Measurements from ENCODE around the gene SLC7A6. TPM values are rescaled to one million over a fixed set of nuclear protein-coding genes. Genes with fewer than 3 reads are reported as not detected.
"Not testable (repeated sequence)": the region's sequence is repeated elsewhere in the genome, so short reads cannot be mapped to it uniquely, and the experiment has no call there.

SLC7A6 gene
- total RNA-seq, 1 donor from 2014 or later, result 10.9 TPM

DNA sequence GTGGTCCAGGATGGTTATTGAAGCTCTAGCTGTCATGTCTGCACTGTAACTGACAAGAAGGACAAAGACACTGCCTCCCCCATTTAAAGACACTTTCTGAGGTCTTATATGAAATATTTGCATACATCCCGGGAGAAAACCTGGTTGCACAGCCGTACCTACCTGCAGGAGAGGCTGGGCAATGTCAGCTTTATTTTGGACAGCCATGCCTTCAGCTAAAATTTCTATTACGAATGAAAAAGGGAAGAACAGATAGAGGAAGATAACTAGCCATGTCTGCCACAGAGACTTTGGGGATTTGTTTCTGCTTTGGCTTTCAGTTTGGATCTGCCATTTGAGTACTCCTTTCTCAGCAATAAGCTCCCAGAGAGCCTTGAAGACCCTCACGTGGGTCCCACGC, 19.0 kb downstream of the SLC7A6 start:
- no peak for DNase-seq (ENCODE audit: low read depth in 2 of 2)

DNA sequence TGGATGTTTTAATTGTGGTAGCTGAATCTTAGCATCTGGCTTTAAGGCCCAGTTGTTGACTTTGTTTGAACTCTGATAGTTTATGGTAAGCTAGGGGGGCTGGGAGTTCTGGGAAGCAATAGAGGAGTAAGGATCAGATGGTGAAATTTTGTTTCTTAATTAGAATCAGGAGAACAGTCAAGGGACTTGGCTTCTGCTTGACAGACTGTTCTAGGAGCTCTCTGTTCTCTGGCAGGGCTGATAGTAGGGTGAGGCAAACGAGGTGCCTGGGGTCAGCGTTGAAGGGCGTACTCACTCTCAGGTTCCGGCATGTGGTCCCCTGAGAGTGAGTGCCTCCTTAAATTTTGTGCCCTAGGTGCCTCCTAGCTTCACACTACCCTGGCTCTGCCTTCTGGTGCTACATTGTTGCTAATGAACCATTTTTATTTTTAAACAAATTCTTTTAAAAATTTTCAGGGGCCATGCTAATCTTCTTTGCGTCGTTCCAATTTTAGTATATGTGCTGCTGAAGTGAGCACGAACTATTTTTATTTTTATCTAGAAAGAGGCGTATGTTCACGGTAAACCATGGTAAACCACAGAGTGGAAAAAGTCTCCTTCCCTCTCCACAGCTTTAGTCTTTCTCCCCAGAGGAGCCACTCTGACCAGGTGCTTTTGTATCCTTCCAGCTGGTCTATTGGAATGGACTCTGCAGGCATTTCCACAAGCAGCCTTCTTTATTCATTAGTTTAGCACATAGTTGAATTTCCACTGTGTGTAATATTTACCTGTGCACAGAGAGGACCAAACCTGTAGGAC, 19.7 kb downstream of the SLC7A6 start:
- no peak for DNase-seq (ENCODE audit: low read depth in 2 of 2)

DNA sequence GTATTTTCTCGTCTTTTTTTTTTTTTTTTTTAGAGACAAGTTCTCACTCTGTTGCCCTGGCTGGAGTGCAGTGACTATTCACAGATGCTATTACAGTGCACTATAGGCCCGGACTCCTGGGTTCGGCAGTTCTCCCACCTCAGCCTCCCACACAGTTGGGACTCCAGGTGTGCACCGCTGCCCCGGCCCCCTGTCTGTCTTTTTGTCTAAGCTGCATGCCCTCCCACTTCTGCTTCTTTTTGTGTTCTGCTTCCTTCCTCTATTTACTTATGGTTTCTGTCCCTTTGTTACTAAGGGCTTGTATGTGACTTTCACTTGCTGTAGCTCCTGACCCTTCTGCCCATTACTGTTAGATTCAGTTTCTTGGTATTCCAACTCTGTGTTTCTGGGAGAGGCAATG, 20.5 kb downstream of the SLC7A6 start:
- DNase-seq (ENCODE audit: low read depth in 2 of 2), result peak in 1 of 2 donors; percentile 22

DNA sequence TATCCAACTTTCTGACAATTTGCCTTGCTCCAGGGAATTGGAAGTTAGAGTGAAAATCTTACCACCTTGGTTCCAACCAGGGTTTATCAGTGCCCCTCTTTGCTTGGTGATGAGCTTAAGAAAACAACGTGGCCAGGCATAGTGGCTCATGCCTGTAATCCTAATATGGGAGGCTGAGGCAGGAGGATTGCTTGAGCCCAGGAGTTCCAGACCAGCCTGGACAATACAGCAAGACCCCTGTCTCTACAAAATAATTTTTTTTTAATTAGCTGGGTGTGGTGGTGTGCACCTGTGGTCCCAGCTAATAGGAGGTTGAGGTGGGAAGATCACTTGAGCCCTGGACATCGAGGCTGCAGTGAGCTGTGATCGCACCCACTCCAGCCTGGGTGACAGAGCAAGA, 21.4 kb downstream of the SLC7A6 start:
- DNase-seq (ENCODE audit: low read depth in 2 of 2), result no peak

DNA sequence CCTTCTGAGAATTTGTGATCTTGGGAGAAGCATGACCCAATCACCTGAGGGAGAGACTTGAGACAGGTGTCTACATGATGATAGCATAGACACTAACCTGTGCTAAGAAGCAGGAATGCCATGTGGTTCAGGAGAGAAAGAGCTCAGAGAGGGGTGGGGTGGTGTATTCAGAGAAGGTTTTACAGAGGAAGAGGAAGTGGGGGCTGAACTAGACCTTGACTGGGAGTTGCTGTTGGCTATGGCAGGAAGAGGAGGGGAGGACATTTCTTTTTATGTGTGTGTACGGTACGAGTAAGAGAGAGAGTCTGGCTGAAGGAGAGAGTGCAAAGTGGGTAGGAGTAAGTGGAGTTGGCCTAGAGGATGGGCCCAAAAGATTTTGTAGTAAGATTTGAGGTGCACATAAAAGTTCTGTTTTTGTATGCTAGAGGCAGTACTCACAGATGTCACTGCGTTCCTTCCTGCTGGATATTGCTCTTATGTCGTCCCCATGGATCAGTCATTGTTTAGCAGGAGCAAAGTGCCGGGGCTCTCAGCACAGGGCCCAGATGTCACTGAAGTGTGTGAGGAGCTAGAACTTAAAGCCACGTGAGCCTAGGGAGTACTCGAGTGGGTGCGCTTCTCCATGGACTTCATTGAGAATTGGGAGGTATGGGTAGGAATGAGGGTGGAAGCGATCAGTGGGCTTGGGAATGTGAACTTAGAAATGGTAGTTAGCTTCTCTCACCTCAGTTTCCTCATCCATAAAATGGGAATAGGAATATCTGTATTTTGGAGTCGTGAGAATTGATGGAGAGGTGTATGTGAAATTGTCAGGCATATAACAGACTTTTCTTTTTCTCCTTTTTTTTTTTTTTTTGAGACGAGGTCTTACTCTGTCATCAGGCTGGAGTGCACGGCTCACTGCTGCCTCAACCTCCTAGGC, 22.1 kb downstream of the SLC7A6 start:
- peak; percentile 35 to 41 for DNase-seq (ENCODE audit: low read depth in 2 of 2)

DNA sequence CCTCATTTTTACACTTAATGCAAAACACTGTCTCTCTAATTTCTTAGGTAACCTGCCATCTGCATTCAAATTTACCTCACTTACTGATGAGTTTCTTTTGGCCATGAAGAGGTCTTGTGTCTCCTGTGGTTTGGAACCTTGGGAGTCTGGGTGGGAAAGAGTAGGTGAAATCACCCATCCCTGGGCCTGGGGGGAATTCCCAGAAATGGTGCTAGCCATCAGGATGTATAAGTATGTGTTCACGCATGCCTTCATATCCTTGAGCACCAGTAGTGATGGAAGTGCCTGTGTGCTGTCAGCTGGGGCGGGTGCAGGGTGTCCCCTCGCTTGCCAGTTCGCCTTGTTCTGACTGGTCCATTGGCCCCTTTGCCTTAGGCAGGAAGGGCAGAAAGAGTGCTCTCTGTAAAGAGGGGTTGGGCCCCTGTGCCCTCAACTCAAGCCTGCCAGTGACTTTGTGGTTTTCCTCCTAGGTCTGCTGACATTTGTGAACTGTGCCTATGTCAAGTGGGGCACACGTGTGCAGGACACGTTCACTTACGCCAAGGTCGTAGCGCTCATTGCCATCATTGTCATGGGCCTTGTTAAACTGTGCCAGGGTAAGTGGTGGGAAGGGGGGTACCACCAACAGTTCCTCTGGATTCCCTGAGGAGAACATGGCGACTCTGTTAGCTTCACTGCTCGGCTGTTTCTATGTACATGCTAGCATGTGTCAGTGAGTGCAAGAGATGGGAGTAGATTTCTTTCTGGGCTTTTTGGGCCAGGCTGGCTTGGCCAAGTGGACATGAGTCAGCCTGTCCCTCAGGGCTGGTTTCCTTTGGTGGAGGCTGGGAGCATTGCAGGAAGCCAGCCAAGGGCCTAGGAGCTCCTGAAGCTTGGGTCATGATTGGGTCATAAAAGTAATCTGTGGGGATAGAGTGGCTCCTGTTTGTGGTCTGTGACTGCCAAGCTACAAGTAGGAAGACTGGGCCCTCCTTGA, 23.2 kb downstream of the SLC7A6 start:
- peak; percentile 37 to 92 for DNase-seq (ENCODE audit: low read depth in 2 of 2)

DNA sequence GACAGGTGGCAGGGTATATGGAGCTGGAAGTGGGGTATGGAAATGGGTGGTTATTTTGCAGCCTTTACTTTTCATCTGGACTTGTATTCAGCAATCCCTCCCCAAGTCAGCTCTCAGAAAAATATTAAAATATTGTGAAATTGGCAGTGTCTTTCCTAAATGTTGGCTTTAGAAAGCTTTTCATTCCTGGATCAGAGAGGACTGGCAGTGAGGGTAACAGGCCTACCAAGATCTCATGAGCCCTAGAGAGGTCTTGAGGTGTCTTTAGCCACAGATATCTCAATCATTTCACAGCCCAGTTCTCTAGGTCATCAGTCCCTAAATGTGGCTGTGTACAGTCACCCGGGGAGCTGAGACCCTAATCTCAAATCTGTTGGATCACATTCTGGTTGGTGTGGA, 23.9 kb downstream of the SLC7A6 start:
- no peak for DNase-seq (ENCODE audit: low read depth in 2 of 2)

DNA sequence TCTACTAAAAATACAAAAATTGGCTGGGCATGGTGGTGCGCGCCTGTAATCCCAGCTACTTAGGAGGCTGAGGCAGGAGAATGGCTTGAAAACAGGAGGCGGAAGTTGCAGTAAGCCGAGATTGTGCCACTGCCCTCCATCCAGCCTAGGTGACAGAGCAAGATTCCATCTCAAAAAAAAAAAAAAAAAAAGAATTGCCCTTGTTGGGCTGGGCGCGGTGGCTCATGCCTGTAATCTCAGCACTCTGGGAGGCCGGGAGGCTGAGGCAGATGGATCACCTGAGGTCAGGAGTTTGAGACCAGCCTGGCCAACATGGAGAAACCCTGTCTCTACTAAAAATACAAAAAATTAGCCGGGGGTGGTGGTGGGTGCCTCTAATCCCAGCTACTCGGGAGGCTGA, 24.5 kb downstream of the SLC7A6 start:
- DNase-seq (ENCODE audit: low read depth in 2 of 2), result not testable (repeated sequence)

DNA sequence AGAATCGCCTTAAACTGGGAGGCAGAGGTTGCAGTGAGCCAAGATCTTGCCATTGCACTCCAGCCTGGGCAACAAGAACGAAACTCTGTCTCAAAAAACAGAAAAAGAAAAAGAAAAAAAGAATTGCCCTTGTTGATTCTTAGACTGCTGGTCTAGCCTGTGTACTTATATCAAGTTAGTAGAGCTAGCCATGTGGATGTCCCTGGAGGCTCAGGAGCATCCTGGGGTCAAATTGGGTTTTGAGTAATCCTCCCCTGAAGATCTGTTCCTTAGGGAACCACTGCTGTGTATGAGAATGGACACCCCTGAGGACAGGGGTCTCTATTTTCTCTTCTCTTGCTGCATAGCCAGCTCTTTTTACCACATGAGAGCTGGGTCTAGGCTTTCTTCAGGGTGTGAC, 24.9 kb downstream of the SLC7A6 start:
- DNase-seq (ENCODE audit: low read depth in 2 of 2), result no peak

DNA sequence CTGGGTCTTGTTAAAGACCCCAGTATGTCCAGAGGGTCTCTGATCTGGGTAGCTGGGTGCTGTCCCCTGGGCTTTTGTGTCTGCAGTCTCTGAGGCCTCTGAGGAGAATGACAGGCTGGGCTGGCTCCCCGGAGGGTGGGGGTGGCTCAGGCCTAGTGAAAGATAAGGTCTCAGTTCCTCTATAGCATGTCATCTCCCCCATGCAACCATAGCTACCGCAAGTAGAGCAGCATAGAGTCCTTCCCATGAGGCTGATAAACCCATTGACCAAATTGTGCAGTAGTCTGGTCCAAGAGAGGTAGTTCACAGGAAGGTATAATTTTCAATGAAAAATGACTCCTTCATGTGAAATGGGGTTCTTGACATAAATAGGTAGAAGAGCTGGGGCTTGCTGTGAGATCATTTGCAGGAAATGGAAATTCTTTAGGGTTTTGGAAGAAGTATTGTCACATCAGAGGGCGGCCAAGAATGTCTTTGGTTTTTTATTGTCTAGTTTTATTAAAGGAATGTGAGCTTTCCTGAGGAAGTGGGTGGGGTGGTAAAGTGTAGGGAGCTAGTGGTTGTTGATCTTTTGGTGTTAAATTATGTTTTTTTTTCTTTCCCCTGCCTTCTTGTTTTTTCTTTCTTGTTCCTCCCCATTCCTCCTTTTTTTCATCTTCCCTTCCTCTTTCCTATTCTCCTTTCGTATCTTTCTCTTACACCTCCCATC, 25.4 kb downstream of the SLC7A6 start:
- DNase-seq (ENCODE audit: low read depth in 2 of 2), result peak in 1 of 2 donors; percentile 68

DNA sequence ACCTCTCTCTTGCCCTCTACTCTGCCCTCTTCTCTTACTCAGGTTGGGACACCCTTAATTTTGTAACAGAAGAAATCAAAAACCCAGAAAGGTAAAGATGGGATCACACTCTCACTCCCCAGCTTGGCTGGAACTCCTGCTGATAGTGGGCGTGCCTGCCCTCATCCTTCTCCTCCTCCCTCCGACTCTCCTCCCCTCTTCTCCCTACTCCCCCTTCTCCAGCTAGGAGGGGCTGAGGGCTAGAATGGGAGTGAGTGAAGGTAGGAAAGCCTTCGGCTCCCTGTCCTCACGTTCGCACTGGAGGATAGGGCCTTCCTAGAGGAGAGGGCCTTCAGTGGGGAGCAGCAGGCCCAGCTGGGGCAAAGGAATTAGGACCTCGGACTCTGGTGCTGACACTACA, 26.1 kb downstream of the SLC7A6 start:
- DNase-seq (ENCODE audit: low read depth in 2 of 2), result no peak

DNA sequence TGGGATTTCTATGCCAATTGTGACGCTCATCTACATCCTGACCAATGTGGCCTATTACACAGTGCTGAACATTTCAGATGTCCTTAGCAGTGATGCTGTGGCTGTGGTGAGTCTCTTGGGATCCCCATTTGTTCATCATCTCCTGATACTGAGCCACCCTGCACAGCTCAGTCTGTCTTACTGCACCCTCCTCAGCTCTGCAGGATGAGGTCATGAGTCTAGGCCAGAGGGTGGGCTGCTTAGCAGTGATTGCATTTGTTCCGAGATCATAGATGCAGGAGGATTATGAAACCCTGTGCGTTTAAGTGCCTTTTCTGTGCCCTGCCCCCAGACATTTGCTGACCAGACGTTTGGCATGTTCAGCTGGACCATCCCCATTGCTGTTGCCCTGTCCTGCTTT, 26.9 kb downstream of the SLC7A6 start:
- no peak for DNase-seq (ENCODE audit: low read depth in 2 of 2)

DNA sequence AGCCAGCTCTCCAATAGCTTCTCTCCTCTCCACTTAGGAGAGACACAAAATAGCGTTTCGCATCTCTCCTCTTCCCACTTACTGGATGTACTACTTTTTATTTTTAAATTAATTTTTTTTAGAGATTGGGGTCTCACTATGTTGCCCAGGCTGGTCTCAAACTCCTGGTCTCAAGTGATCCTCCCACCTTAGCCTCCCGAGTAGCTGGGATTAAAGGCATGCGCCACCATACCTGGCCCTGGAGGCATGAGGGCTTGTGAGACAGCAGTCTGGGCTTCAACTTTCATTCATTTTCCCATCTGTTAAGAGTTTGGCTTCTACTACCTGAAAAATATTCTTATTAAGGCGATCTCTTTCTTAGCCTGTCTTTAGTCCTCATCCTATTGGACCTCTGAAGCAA, 28.1 kb downstream of the SLC7A6 start:
- no peak for DNase-seq (ENCODE audit: low read depth in 2 of 2)

DNA sequence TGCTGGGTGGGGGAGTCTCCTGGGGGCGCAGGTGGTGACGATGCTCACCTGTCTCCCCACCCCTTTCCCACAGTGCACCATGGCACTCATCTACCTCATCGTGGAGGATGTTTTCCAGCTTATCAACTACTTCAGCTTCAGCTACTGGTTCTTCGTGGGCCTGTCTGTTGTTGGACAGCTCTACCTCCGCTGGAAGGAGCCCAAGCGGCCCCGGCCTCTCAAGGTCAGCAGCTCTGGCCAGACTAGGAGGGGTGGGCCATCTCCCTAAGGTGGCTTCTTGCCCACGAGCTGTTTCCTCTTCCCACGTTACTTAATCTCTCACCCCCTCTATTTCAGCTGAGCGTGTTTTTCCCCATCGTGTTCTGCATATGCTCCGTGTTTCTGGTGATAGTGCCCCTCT, 32.0 kb downstream of the SLC7A6 start:
- DNase-seq (ENCODE audit: low read depth in 2 of 2), result no peak

DNA sequence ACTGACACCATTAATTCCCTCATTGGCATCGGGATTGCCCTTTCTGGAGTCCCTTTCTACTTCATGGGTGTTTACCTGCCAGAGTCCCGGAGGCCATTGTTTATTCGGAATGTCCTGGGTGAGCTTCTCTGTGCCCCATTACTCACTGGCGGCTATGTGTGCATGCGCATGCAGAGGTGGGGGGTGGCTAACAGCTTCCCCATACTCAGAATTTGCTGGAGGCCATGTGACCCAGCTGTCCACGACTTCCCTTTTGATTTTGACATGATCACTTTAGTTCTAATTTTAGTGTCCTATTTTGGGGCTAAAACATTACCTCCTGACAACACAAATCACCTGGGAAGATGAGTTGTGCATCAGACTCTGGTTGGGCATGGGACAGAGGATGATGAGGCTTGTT, 32.4 kb downstream of the SLC7A6 start:
- DNase-seq (ENCODE audit: low read depth in 2 of 2), result no peak

DNA sequence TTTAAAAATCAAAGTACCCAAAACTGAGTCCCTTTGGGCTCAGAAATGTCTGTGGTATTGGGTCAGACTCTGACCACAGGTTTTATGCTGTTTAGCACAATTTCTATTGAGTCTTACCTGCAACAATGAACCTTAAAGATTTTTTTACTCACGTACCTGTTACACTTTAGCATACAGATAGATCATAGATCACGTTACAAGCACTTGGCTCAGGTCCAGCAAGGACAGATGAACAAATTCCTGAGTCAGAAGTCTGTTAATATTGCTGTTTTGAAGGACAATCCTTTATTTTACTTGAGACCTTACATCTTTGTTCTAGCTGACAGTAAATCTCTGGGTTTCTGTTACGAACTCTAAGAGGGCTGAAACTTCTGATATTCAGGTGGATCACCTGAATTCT, 33.6 kb downstream of the SLC7A6 start:
- peak in 1 of 2 donors; percentile 27 for DNase-seq (ENCODE audit: low read depth in 2 of 2)

DNA sequence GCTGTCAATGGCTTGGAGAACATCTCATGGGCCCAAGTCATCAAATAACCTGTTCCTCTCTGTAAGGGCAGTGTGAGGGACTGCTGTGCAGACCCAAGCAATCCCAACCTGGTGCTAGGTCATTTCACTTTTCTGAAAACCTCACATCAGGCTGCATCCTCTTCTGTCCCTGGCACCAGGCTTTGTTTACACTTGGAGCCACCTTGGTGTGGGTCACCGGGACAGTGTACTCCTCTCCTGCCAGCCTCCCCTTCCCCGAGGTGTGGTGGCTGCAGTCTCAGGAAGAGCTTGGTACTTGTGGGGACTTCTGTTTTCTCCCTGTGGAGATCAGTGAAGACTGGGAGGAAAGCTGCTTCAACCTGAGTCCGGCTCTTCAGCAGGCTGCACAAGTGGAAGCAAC, 34.0 kb downstream of the SLC7A6 start:
- no peak for DNase-seq (ENCODE audit: low read depth in 2 of 2)

DNA sequence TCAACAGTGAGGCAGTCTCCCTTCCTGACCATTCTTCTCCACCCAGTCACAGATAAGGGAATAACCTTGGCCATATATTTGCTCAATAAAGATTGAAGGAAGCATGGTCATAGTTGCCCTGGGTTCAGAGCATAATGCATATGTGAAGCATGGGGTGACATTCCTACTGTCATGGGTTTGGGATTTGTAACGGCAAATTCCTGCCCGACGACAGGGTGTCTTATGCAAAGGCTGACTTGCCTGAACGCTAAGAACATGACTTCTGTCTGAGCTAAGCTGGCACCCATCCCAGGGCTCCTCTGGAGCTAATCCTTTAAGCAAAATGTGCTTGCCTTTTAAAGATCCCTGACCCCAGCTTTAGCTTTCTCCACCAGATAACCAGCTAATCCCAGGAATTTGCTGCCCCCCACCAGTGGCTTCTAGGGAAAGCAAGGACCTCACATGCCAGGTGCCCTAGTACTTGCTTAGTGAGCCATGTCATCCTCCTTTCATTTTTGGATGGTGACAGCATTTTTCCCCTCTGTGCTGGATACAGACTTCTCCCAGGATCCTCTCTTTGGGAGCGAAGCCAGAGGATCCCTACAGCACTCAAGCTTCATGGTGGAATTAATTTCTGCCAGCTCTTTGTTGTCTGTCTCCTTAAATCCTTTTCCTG, 34.7 kb downstream of the SLC7A6 start:
- peak in 1 of 2 donors; percentile 36 for DNase-seq (ENCODE audit: low read depth in 2 of 2)

DNA sequence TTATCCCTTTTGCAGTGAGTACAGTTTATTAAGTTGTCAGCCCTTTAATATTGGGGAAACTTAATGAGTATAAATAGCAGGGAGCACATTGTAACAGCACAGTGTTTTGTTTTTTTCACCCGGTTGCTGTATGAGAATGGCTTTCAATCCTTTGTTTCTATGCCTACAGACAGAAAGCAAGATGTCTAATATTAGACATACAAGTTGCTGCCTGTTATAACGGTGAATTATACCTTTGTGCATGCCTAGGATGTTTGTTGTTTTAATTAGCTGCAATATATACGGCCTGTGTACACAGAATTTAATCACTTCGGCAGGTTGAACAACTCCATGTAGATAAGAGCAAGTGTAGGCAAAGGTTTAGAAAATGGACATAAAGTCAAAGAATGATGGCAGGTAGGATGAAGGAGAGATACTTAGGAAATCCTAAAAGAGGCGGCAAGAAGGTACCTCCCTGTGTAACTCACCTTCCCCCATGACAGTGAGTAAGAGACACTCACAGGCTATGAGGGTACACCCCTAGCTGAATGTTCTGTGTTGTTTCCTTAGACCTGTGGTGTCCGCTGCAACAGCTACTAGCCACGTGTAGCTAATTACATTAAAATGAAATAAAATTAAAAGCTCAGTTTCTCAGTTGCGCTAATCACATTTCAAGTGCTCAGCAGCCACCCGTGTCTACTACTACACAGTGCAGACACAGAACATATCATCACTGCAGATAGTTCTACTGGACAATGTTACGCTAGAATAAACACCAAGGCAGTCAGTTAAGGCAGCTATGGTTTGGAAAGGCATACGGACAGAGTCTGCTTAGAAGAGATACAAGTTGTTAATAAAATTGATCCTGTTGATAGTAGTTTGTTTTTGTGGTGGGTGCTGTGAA, 35.5 kb downstream of the SLC7A6 start:
- DNase-seq (ENCODE audit: low read depth in 2 of 2), result no peak

Data from lung microvascular endothelial cell (primary cell).